ENCODE data around the gene PTGS1. TPM values are rescaled to one million over a fixed set of nuclear protein-coding genes. Genes with fewer than 3 reads are reported as not detected.

Gene PTGS1
- total RNA-seq, 1 donor from 2014 or later = 0.97 TPM

DNA sequence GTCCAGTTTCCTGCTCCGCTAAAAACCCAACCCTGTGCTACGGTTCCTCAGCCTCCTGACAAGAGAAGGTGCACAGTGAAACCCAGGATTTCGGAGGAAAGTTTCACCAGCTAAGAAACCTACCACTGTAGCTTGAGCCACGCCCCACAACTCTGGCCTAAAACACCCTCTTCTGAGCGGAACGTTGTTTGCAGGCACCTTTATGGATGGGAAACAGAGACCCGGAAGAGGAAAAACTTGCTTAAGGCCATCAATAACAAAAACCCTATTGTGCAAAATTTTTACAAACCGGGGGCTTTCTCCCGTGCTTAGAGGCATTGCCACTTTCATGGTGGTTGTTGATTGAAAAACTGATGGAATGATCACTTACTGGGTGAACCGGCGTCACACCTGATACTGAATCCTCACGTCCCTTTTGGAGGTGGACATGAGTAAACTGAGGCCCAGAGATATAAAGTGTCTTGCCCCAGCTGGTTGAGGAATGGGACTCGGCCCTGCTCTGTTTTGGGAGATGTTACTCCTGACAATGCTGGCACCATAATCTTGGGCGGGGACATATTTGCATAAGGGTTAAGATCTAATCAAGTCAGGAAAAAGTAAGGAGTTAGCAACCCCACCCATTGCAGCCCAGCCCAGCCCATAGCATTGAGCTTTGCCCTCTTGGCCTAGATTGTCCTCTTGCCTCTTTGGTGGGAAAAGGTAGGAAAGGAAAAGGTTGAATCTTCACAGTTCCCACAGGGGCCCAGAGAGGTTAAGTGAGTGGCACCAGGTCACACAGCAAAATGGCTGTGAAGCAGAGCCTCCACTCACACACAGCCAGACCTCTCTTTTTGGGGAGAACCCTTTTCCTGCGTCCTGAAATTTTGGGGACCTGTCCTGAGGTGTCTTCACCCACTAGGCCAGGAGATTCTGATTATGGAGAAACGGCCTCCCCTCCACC is 23.2 kb upstream of the PTGS1 start:
- Mint-ChIP-seq H3K4me3 (ENCODE audit: unreplicated experiment) (peak overlapping the region; percentile 78), H3K27ac (ENCODE audit: unreplicated experiment) (no peak overlapping the region), H3K27me3 (ENCODE audit: low read depth) (peaks cover 6% of the 10 kb centered on the region), H3K4me1 (ENCODE audit: low read depth) (peaks cover 5% of the 10 kb centered on the region), H3K9me3 (ENCODE audit: low read depth) (peaks cover under 1% of the 10 kb centered on the region), H3K36me3 (ENCODE audit: low read depth) (no peaks in the 10 kb centered on the region)
- DNase-seq (ENCODE audit: low spot score) = no peak
- TF ChIP-seq CTCF (IDR thresholded peaks at IDR 0.05) = peak; percentile 36

- Mint-ChIP-seq H3K4me1 (ENCODE audit: low read depth) (peaks cover 5% of the 10 kb centered on the region), H3K36me3 (ENCODE audit: low read depth) (no peaks in the 10 kb centered on the region), H3K4me3 (ENCODE audit: unreplicated experiment) (no peak overlapping the region), H3K9me3 (ENCODE audit: low read depth) (peaks cover 3% of the 10 kb centered on the region), H3K27me3 (ENCODE audit: low read depth) (peaks cover 6% of the 10 kb centered on the region), H3K27ac (ENCODE audit: unreplicated experiment) (no peak overlapping the region)
- no peak for TF ChIP-seq CTCF (IDR thresholded peaks at IDR 0.05)
- DNase-seq (ENCODE audit: low spot score) = no peak
These were observed 22.5 kb upstream of the PTGS1 start for GRCh38 chr9:122348288-122348777.

GRCh38 chr9:122348791-122349190 is 22.0 kb upstream of the PTGS1 start:
- no peaks in the 10 kb centered on the region for H3K36me3 Mint-ChIP-seq (ENCODE audit: low read depth)
- peaks cover 8% of the 10 kb centered on the region for H3K27me3 Mint-ChIP-seq (ENCODE audit: low read depth)
- H3K4me3 Mint-ChIP-seq (ENCODE audit: unreplicated experiment) = no peak overlapping the region
- peaks cover 5% of the 10 kb centered on the region for H3K4me1 Mint-ChIP-seq (ENCODE audit: low read depth)
- peaks cover 3% of the 10 kb centered on the region for H3K9me3 Mint-ChIP-seq (ENCODE audit: low read depth)
- no peak overlapping the region for H3K27ac Mint-ChIP-seq (ENCODE audit: unreplicated experiment)
- no peak for TF ChIP-seq CTCF (IDR thresholded peaks at IDR 0.05)
- no peak for DNase-seq (ENCODE audit: low spot score)

- Mint-ChIP-seq H3K27me3 (ENCODE audit: low read depth) (peaks cover 8% of the 10 kb centered on the region), H3K27ac (ENCODE audit: unreplicated experiment) (no peak overlapping the region), H3K9me3 (ENCODE audit: low read depth) (peaks cover 3% of the 10 kb centered on the region), H3K36me3 (ENCODE audit: low read depth) (no peaks in the 10 kb centered on the region), H3K4me1 (ENCODE audit: low read depth) (peaks cover 5% of the 10 kb centered on the region), H3K4me3 (ENCODE audit: unreplicated experiment) (no peak overlapping the region)
- no peak for TF ChIP-seq CTCF (IDR thresholded peaks at IDR 0.05)
- no peak for DNase-seq (ENCODE audit: low spot score)
These were observed 21.6 kb upstream of the PTGS1 start for GRCh38 chr9:122349201-122349600.

DNA sequence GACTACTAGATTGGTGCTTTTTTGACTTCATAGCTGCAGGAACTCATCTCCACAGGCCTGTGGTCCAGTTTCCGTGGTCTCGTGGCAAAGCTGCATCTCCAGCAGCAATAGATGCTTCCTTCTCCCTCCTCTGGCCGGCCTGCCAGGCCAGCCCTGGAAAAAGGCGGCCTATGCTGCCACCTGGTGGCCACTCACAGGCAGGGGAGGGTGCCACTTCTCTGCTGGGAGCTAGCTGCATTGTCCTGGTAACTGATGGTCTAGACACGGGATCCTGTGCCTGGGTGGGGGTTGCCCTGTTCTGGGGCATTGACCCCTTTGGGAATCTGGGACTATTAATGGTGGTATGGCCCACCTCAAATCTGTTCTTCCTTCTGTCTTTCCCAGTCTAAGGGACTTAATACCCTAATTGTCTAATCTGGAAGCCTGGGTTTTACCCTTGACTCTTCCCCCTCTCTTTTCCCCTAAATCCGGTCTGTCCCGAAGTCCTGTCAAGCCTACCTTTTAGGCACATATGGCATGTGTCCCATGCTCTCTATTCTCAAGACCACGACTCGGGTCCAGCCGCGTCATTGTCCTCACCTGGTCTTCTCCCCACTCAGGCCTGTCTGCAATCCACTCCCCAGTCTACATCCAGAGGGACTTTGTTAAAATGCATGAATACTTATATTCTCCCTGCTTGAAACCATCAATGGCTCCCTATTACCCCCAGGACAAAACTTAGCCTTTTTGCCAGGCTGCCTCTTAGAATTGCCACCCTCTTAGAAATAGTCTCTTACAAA is 20.1 kb upstream of the PTGS1 start:
- H3K27me3 Mint-ChIP-seq (ENCODE audit: low read depth) = peaks cover 9% of the 10 kb centered on the region

More for the DNA sequence above, 20.1 kb upstream of the PTGS1 start:
- peak; percentile 36 for DNase-seq (ENCODE audit: low spot score)
- Mint-ChIP-seq H3K27ac (ENCODE audit: unreplicated experiment) (no peak overlapping the region), H3K4me3 (ENCODE audit: unreplicated experiment) (no peak overlapping the region), H3K9me3 (ENCODE audit: low read depth) (peaks cover 3% of the 10 kb centered on the region), H3K4me1 (ENCODE audit: low read depth) (peaks cover 5% of the 10 kb centered on the region), H3K36me3 (ENCODE audit: low read depth) (no peaks in the 10 kb centered on the region)
- peak; percentile 97 for TF ChIP-seq CTCF (IDR thresholded peaks at IDR 0.05)

Measured in chondrocyte (in vitro differentiated cells).